HepG2 (cell line): ENCODE results near the gene AADAT. TPM values are rescaled to one million over a fixed set of nuclear protein-coding genes. Genes with fewer than 3 reads are reported as not detected.

Experiments used
- EHMT2 ChIP-seq: fragments of 200-600 bp; sonication (generic); IDR thresholded peaks from 2 replicates; pipeline ENCODE4 v1.7.0; 2017; ENCODE audit warnings: antibody characterized with exemption, low read depth, low read length, borderline replicate concordance
- ELF4 ChIP-seq: sonication (generic); formaldehyde crosslinking; IDR thresholded peaks from 2 replicates; pipeline ENCODE4 v1.5.0; 2020; ENCODE audit warnings: missing genetic modification reagents, mild to moderate bottlenecking, moderate library complexity, borderline replicate concordance
- FOXO1 ChIP-seq: sonication (generic); formaldehyde crosslinking; IDR thresholded peaks from 2 replicates; pipeline ENCODE4 v1.4.0; 2020; ENCODE audit warnings: missing genetic modification reagents
- FOXP1 ChIP-seq, 2 experiments: fragments of 450-650 bp in 1 of 2; IDR thresholded peaks; 2 replicates each; pipeline ENCODE4 v1.6.1; 2017 to 2018; ENCODE audit warnings: antibody characterized with exemption in 1 of 2
- HES4 ChIP-seq: sonication (generic); formaldehyde crosslinking; IDR thresholded peaks from 2 replicates; pipeline ENCODE4 v1.9.0; 2021; ENCODE audit warnings: mild to moderate bottlenecking, missing genetic modification reagents, borderline replicate concordance
- MXI1 ChIP-seq: IDR thresholded peaks from 3 replicates; pipeline ENCODE4 v1.6.1; 2012; ENCODE audit warnings: low read depth, low read length, inconsistent platforms, borderline replicate concordance
- NCOA5 ChIP-seq: sonication (generic); formaldehyde crosslinking; IDR thresholded peaks from 2 replicates; pipeline ENCODE4 v1.4.0; 2020; ENCODE audit warnings: missing genetic modification reagents
- NPAS2 ChIP-seq: sonication (generic); formaldehyde crosslinking; IDR thresholded peaks from 2 replicates; pipeline ENCODE4 v1.8.0; 2022; ENCODE audit warnings: mild to moderate bottlenecking, missing genetic modification reagents, borderline replicate concordance
- SRY ChIP-seq: sonication (generic); formaldehyde crosslinking; IDR thresholded peaks from 2 replicates; pipeline ENCODE4 v1.8.0; 2022; ENCODE audit warnings: mild to moderate bottlenecking, missing genetic modification reagents
- YEATS4 ChIP-seq: sonication (generic); formaldehyde crosslinking; IDR thresholded peaks from 2 replicates; pipeline ENCODE4 v1.4.0; 2020; ENCODE audit warnings: missing genetic modification reagents, borderline replicate concordance
- ZFP37 ChIP-seq: sonication (generic); formaldehyde crosslinking; IDR thresholded peaks from 2 replicates; pipeline ENCODE4 v1.4.0; 2020; ENCODE audit warnings: missing genetic modification reagents, borderline replicate concordance
- ZNF124 ChIP-seq: sonication (generic); formaldehyde crosslinking; IDR thresholded peaks from 2 replicates; pipeline ENCODE4 v1.4.0; 2020; ENCODE audit warnings: missing genetic modification reagents
- ZNF235 ChIP-seq: sonication (generic); formaldehyde crosslinking; IDR thresholded peaks from 2 replicates; pipeline ENCODE4 v1.8.1; 2023; ENCODE audit warnings: mild to moderate bottlenecking, missing genetic modification reagents, borderline replicate concordance
- ZNF30 ChIP-seq: sonication (generic); formaldehyde crosslinking; IDR thresholded peaks from 2 replicates; pipeline ENCODE4 v1.5.0; 2020; ENCODE audit warnings: mild to moderate bottlenecking, missing genetic modification reagents
- ZNF337 ChIP-seq: sonication (generic); formaldehyde crosslinking; IDR thresholded peaks from 2 replicates; pipeline ENCODE4 v1.5.1; 2020; ENCODE audit warnings: missing genetic modification reagents, low read depth, mild to moderate bottlenecking, borderline replicate concordance
- ZNF556 ChIP-seq: sonication (generic); formaldehyde crosslinking; IDR thresholded peaks from 2 replicates; pipeline ENCODE4 v1.4.0; 2020; ENCODE audit warnings: mild to moderate bottlenecking, missing genetic modification reagents, borderline replicate concordance
- ZNF615 ChIP-seq: sonication (generic); formaldehyde crosslinking; IDR thresholded peaks from 2 replicates; pipeline ENCODE4 v1.5.0; 2020; ENCODE audit warnings: mild to moderate bottlenecking, missing genetic modification reagents, borderline replicate concordance
- ZNF746 ChIP-seq: sonication (generic); formaldehyde crosslinking; IDR thresholded peaks from 2 replicates; pipeline ENCODE4 v1.8.0; 2022; ENCODE audit warnings: mild to moderate bottlenecking, missing genetic modification reagents
- polyA plus RNA-seq, 8 experiments: library from polyadenylated mRNA; depleted of rRNA in 3 of 8; stranded (reverse) in 7 of 8; unstranded in 1 of 8; fragments of >200 nt; fragmentation: Illumina TruSeq in 4 of 8; extraction: Trizol in 4 of 8; gene quantifications; 2 replicates each; pipeline versions ENCODE4 v1.2.1 to v1.2.3, GENCODE V29; 2011 to 2016; ENCODE audit warnings: low read depth in 4 of 8, missing spikeins in 1 of 8, mixed read lengths in 1 of 8; ENCODE audit not compliant: insufficient read depth in 1 of 8
- total RNA-seq, 5 experiments: library from RNA; depleted of rRNA; stranded (reverse); fragments of >200 nt; fragmentation: Illumina TruSeq; extraction: Trizol; gene quantifications; 2 replicates each; pipeline ENCODE4 v1.2.3, GENCODE V29; 2016; ENCODE audit warnings: low read depth in 1 of 5
- TF ChIP-seq, protein P1 (sequence below): sonication (generic); formaldehyde crosslinking; IDR thresholded peaks from 2 replicates; pipeline ENCODE4 v1.9.0; 2021; ENCODE audit warnings: missing genetic modification reagents, borderline replicate concordance
- TF ChIP-seq, protein P2 (sequence below): IDR thresholded peaks from 2 replicates; pipeline ENCODE4 v1.6.1; 2016; ENCODE audit warnings: low read depth, control low read depth
- TF ChIP-seq, protein P3 (sequence below): sonication (generic); formaldehyde crosslinking; IDR thresholded peaks from 2 replicates; pipeline ENCODE4 v1.9.0; 2022; ENCODE audit warnings: missing genetic modification reagents, mild to moderate bottlenecking, borderline replicate concordance

Gene AADAT
- total and polyA plus RNA-seq, 2 of the 13 experiments (the other 11 are each of a cell fraction or from before 2014, with no cell fraction given): 6.1 to 9.1 TPM

DNA sequence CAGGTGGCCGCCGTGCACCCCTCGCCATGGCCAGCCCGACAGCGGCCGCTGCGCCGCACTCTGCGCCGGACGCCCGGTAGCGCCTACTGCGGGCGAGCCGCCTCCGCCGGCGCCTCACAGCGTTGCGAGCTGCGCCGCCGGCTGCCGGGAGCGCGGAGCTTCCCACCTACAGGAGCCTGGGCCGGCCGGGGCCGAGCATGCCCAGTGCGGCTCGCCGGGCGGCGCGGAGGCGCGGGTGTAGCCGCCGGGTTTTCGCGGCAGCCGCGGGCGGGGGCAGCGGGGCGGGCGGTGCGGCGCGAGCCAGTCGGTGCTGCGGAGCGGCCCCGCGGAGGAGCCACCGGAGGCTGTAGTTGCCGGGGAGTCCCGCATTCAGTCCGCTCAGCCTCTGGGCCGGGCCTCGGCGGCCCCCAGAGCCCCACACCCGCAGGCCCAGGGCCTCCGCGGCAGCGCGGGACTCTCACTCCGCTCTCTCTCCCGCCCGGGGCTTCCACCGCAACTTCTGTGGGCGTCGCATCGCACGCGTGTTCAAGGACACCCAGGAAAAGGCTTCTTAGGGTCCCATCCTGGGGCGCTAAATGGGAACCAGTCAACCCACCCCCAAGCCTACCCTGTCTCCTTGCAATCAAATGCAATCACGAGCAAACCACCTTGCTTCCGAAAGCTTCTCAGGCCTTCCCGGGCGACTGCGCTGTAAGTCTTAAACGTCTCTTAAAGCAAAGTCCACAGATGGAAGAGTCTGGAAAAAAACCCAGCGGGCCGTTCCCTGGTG lies 63.3 kb downstream of the AADAT start, which contains the start of gene MFAP3L (continued):
- TF ChIP-seq, protein P1, sequence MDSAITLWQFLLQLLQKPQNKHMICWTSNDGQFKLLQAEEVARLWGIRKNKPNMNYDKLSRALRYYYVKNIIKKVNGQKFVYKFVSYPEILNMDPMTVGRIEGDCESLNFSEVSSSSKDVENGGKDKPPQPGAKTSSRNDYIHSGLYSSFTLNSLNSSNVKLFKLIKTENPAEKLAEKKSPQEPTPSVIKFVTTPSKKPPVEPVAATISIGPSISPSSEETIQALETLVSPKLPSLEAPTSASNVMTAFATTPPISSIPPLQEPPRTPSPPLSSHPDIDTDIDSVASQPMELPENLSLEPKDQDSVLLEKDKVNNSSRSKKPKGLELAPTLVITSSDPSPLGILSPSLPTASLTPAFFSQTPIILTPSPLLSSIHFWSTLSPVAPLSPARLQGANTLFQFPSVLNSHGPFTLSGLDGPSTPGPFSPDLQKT: no peak
- TF ChIP-seq, protein P2, sequence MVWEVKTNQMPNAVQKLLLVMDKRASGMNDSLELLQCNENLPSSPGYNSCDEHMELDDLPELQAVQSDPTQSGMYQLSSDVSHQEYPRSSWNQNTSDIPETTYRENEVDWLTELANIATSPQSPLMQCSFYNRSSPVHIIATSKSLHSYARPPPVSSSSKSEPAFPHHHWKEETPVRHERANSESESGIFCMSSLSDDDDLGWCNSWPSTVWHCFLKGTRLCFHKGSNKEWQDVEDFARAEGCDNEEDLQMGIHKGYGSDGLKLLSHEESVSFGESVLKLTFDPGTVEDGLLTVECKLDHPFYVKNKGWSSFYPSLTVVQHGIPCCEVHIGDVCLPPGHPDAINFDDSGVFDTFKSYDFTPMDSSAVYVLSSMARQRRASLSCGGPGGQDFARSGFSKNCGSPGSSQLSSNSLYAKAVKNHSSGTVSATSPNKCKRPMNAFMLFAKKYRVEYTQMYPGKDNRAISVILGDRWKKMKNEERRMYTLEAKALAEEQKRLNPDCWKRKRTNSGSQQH (CRISPR knock-in tag): no peak
- TF ChIP-seq ZNF746 (CRISPR knock-in tag) (no peak), FOXO1 (no peak), EHMT2 (no peak), ZNF124 (CRISPR knock-in tag) (no peak), MXI1 (peak; percentile 59; the same call in 1 of the 3 replicates), NPAS2 (no peak), ZNF337 (CRISPR knock-in tag) (no peak), ZNF30 (CRISPR knock-in tag) (no peak), SRY (CRISPR knock-in tag) (peak; percentile 43; the same call in 1 of the 2 replicates), ZNF556 (CRISPR knock-in tag) (no peak), FOXP1 (IDR thresholded peaks at IDR 0.05) (no peak), FOXP1 (CRISPR knock-in tag; IDR thresholded peaks at IDR 0.05) (no peak), YEATS4 (CRISPR knock-in tag) (no peak), ZNF235 (no peak), NCOA5 (no peak), ELF4 (CRISPR knock-in tag) (no peak), HES4 (CRISPR knock-in tag) (no peak), ZFP37 (no peak), ZNF615 (CRISPR knock-in tag) (no peak)
- TF ChIP-seq, protein P3, sequence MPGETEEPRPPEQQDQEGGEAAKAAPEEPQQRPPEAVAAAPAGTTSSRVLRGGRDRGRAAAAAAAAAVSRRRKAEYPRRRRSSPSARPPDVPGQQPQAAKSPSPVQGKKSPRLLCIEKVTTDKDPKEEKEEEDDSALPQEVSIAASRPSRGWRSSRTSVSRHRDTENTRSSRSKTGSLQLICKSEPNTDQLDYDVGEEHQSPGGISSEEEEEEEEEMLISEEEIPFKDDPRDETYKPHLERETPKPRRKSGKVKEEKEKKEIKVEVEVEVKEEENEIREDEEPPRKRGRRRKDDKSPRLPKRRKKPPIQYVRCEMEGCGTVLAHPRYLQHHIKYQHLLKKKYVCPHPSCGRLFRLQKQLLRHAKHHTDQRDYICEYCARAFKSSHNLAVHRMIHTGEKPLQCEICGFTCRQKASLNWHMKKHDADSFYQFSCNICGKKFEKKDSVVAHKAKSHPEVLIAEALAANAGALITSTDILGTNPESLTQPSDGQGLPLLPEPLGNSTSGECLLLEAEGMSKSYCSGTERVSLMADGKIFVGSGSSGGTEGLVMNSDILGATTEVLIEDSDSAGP: no peak
